Choroid plexus epithelial cell (primary cell): ENCODE data around the gene VAMP2.

Source experiments
- DNase-seq: peaks from one replicate; pipeline ENCODE4 v3.0.0-alpha.2; 2010; ENCODE audit warnings: low read depth
- H3K4me3 ChIP-seq: 2 replicates; pipeline ENCODE4 v1.5.1; 2011; ENCODE audit warnings: low read depth, mild to moderate bottlenecking, control low read depth, low read length, moderate library complexity
- TF ChIP-seq, protein P1 (sequence below): conservative IDR thresholded peaks from 2 replicates; pipeline ENCODE4 v1.5.1; 2011; ENCODE audit warnings: low read depth, mild to moderate bottlenecking, control low read depth, inconsistent platforms, low read length, moderate library complexity

VAMP2 gene

DNA sequence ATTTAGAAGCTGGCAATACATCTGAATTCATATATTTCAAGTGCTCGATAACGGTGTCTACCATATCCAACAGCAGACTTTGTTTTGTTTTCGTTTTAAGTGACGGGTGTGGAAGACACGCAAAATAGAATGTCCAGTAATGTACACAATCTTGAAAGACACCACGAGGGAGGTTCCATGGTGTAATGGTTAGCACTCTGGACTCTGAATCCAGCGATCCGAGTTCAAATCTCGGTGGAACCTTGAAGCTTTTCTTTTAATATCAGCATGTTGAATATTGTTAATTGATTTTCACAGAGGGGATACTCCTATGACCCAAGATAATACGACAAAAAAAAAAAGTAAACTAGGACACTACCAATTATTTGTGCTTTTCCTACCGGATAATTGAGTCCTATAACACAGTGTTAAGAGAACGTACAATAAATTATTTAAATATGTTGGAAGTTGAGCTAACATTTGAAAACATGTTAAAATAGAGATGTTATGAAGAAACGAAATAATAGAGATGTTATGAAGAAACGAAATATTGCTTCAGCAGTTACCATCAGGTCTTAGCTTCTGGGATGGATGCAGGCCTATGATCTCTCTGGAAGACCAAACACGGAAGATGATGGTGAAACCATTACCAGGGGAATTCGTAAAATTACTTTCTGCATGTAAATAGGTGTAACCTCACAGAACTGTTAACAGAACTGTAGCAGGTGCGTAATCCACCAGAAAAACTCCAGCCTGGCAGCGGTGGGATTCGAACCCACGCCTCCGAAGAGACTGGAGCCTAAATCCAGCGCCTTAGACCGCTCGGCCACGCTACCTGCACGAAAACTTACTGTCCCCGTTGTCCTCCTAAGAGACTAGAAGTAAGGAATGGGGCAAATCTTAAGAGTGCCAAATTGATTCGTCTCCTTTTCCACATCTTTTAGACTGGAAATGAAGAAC lies 42.9 kb downstream of the VAMP2 start:
- peak overlapping the region; percentile 60 for H3K4me3 ChIP-seq
- TF ChIP-seq, protein P1, sequence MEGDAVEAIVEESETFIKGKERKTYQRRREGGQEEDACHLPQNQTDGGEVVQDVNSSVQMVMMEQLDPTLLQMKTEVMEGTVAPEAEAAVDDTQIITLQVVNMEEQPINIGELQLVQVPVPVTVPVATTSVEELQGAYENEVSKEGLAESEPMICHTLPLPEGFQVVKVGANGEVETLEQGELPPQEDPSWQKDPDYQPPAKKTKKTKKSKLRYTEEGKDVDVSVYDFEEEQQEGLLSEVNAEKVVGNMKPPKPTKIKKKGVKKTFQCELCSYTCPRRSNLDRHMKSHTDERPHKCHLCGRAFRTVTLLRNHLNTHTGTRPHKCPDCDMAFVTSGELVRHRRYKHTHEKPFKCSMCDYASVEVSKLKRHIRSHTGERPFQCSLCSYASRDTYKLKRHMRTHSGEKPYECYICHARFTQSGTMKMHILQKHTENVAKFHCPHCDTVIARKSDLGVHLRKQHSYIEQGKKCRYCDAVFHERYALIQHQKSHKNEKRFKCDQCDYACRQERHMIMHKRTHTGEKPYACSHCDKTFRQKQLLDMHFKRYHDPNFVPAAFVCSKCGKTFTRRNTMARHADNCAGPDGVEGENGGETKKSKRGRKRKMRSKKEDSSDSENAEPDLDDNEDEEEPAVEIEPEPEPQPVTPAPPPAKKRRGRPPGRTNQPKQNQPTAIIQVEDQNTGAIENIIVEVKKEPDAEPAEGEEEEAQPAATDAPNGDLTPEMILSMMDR = no peak
- peak; percentile 95 for DNase-seq

DNA sequence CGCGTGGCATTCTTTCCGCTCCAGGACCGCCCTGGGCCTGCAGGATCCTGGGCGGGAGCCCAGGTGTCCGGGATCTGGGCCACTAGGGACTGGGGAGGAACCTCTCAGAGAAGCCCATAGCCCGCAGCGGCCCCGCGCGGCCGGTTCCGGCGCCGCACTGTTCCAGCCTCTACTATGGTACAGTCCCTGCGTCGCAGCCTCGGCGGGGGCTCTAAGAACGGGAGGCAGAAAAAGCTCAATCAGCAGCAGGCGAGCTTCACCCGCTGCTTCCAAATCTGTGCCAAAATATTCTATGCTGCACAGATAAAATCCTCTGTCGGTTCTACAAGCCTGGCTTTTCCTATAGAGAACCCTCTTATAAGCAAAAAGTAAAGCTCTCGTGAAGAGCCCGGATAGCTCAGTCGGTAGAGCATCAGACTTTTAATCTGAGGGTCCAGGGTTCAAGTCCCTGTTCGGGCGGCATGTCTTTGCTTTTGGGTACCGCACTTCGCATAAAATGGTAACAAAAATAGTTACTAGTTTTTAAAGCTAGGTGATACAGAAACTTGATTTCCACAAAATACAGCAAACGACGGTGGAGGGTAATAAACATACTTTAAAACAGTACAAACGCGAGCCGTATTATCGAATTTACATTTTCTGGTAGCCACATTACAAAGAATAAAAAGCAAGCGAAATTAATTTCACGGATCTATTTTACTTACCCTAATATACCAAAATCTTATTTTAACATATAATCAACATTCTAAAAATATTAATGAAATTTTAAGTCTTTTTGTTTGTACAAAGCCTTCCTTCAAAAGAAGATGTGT lies 43.8 kb downstream of the VAMP2 start:
- TF ChIP-seq, protein P1 = peak; percentile 91
- DNase-seq = peak; percentile 83
- peak overlapping the region; percentile 60 for H3K4me3 ChIP-seq

DNA sequence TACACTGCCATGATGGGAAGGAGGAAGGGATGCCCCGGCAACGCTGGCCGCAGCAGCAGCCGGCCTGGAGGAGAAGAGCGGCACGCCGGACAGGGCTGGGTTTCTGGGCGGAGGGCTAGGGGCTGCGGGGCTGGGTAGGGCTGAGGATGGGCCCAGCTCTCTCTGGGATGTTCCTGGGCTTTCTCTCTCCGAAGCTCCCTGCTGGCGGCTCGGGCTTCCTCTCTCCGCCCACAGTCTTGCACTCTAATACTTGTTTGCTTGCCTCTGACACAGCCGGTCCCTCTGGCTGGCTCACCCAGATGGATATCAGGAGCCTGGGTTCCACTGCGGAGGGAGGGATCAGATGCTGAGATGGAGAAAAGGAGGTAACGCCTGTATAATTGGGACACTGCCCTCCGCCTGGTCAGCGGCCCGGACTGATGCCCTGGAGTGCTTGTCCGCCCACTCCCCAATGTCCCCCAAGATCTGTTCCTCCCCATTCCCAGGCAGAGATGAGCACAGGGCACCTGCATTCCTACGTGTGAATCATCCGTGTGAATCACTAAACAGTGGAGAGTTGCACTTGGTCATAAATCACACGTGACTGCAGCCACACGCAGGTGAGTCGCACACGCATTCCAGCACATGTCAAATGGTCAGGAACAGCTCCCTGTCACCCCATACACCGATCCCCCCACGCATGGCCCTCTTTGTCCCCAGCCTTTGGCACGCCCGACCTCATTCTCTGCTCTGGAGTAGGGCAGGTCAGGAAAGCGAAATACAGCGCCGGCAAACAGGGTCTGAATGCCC lies 44.6 kb downstream of the VAMP2 start, which contains the start of gene ALOXE3:
Gene ALOXE3, minus strand, starts transcription at position 535 of the 789 bp plus-strand sequence. Its CDS starts 524 bp downstream, at position 11.
- TF ChIP-seq, protein P1 = no peak
- peak within 1 kb of the TSS; percentile 60 for H3K4me3 ChIP-seq
- peak; percentile 60 for DNase-seq

DNA sequence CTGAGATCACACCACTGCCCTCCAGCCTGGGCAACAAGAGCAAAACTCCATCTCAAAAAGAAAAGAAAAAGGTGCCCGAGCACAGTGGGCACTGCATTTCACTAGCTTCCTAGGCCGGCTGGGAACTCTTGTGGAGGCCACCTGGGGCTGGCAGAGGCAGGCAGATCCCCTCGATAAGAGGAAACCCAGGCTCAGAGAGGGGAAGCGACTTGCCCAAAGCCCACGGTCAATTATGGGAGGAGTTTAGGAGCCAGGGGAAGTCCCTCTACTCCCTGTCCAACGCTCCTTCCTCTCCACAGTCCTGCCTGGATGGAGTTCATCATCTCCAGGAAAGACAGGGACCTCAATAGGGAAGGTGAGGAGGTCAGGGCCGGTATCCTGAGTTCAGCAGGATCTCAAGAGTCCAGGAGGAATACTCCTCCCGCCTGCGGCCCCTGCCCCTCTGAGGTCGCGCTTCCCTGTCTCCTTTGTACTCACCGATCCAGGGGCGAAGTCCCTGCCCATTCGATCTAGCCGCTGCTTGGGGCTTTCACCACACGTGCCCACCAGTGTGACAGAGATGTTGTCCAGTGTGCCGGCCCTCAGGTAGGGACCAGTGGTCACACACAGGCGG lies 45.3 kb downstream of the VAMP2 start:
- TF ChIP-seq, protein P1 = no peak
- no peak for DNase-seq
- peak overlapping the region; percentile 60 for H3K4me3 ChIP-seq

DNA sequence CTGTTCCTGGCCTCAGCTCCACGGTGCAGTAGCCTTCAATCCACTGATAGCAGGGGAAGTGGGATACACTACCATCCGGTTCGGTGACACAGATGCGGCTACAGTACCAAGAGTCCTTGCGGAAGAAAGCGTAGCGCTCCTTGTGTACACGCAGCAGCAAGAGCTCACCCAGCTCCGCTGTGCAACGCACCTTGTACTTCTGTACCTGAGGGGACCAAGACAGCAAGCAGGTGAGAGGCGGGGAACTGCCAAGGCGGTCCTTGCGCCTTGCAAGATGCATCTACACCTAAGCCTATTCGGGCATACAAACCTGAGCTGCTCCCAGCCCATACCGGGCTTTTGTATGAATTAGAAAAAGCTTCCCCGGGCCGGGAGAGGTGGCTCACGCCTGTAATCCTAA lies 46.0 kb downstream of the VAMP2 start:
- TF ChIP-seq, protein P1 = no peak
- DNase-seq = no peak
- H3K4me3 ChIP-seq = no peak overlapping the region

DNA sequence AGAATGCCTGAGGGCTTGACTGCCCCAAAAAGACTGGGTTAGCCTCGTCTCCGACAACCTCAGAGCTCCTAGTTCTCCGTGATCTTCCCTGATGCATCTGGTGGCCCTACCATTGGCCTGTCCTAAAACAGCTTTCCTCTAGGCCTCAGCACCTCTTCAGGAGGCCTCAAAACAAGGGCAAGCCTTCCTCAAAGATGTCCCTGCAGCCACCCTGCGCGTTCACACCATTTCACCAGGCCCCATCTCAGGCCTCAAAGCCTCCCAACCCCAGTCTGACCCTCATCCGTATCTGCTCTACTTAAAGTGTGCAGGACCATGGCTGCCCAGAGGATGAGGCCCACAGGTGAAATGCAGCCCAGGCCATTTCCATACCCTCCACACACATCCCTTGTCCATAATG lies 51.8 kb downstream of the VAMP2 start:
- TF ChIP-seq, protein P1 = no peak

More for the DNA sequence above, 51.8 kb downstream of the VAMP2 start:
- H3K4me3 ChIP-seq = no peak overlapping the region
- DNase-seq = no peak
